Measurements from ENCODE around the gene YBEY. TPM values are rescaled to one million over a fixed set of nuclear protein-coding genes. Genes with fewer than 3 reads are reported as not detected.

YBEY gene
- total RNA-seq, 2 experiments from 2014 or later: 10.6 to 14.8 TPM

- Mint-ChIP-seq H3K27me3 (no peaks in the 10 kb centered on the region), H3K36me3 (ENCODE audit: low read depth) (peaks cover 68% of the 10 kb centered on the region), H3K4me3 (no peak overlapping the region), H3K4me1 (ENCODE audit: low read depth) (peaks cover 10% of the 10 kb centered on the region), H3K9me3 (no peaks in the 10 kb centered on the region), H3K27ac (no peak overlapping the region)
- POLR2A ChIA-PET: no interaction called here
- DNase-seq (no peak), ATAC-seq (ENCODE audit: poor library complexity) (no peak)
- no peaks in the 10 kb centered on the region for H3K4me1 ChIP-seq (ENCODE audit: insufficient read depth, low read length)
- H3K36me3 ChIP-seq (ENCODE audit: insufficient read depth, low read length): peaks cover 48% of the 10 kb centered on the region
- CTCF ChIA-PET: no interaction called here
- no peak overlapping the region for H3K27ac ChIP-seq (ENCODE audit: low read depth in 1 of 2, low read length in 2 of 2)
- no peak overlapping the region for H3K4me3 ChIP-seq (ENCODE audit: low read length)
- H3K9me3 ChIP-seq (ENCODE audit: control insufficient read depth in 1 of 2, insufficient read depth in 1 of 2, low read length in 2 of 2): no peaks in the 10 kb centered on the region
- TF ChIP-seq CTCF (IDR thresholded peaks at IDR 0.05): no peak
- no peaks in the 10 kb centered on the region for H3K27me3 ChIP-seq (ENCODE audit: control insufficient read depth in 1 of 2, insufficient read depth in 2 of 2, low read length in 2 of 2)
- intact Hi-C loops (cut with DNase I, micrococcal nuclease): no loop called here
Measured at GRCh38 chr21:46344219-46344915, 58.2 kb downstream of the YBEY start.

GRCh38 chr21:46345861-46346260, 59.7 kb downstream of the YBEY start:
- Histone ChIP-seq H3K4me1 (ENCODE audit: insufficient read depth, low read length) (no peaks in the 10 kb centered on the region), H3K9me3 (ENCODE audit: control insufficient read depth in 1 of 2, insufficient read depth in 1 of 2, low read length in 2 of 2) (no peaks in the 10 kb centered on the region), H3K27me3 (ENCODE audit: control insufficient read depth in 1 of 2, insufficient read depth in 2 of 2, low read length in 2 of 2) (no peaks in the 10 kb centered on the region), H3K36me3 (ENCODE audit: insufficient read depth, low read length) (peaks cover 56% of the 10 kb centered on the region), H3K4me3 (ENCODE audit: low read length) (no peak overlapping the region), H3K27ac (ENCODE audit: low read depth in 1 of 2, low read length in 2 of 2) (no peak overlapping the region)
- no peak for TF ChIP-seq CTCF (IDR thresholded peaks at IDR 0.05)
- H3K36me3 Mint-ChIP-seq (ENCODE audit: low read depth): peaks cover 71% of the 10 kb centered on the region
- intact Hi-C loops (cut with DNase I, micrococcal nuclease): no loop called here
- H3K9me3 Mint-ChIP-seq: no peaks in the 10 kb centered on the region
- POLR2A ChIA-PET: no interaction called here
- H3K4me1 Mint-ChIP-seq (ENCODE audit: low read depth): peaks cover 10% of the 10 kb centered on the region
- no peak overlapping the region for H3K27ac Mint-ChIP-seq
- H3K4me3 Mint-ChIP-seq: no peak overlapping the region
- ATAC-seq (ENCODE audit: poor library complexity) (no peak), DNase-seq (no peak)
- no peaks in the 10 kb centered on the region for H3K27me3 Mint-ChIP-seq
- CTCF ChIA-PET: no interaction called here

GRCh38 chr21:46346296-46347202, 60.4 kb downstream of the YBEY start:
- no peak overlapping the region for H3K27ac ChIP-seq (ENCODE audit: low read depth in 1 of 2, low read length in 2 of 2)
- CTCF ChIA-PET: no interaction called here
- POLR2A ChIA-PET: no interaction called here
- H3K36me3 Mint-ChIP-seq (ENCODE audit: low read depth): peaks cover 73% of the 10 kb centered on the region
- TF ChIP-seq CTCF (IDR thresholded peaks at IDR 0.05): no peak
- intact Hi-C loops (cut with DNase I, micrococcal nuclease): no loop called here
- ATAC-seq (ENCODE audit: poor library complexity) (no peak), DNase-seq (no peak)
- peaks cover 62% of the 10 kb centered on the region for H3K36me3 ChIP-seq (ENCODE audit: insufficient read depth, low read length)
- no peak overlapping the region for H3K27ac Mint-ChIP-seq
- no peaks in the 10 kb centered on the region for H3K27me3 Mint-ChIP-seq
- H3K4me3 ChIP-seq (ENCODE audit: low read length): no peak overlapping the region
- no peaks in the 10 kb centered on the region for H3K4me1 ChIP-seq (ENCODE audit: insufficient read depth, low read length)
- H3K27me3 ChIP-seq (ENCODE audit: control insufficient read depth in 1 of 2, insufficient read depth in 2 of 2, low read length in 2 of 2): no peaks in the 10 kb centered on the region
- peaks cover 10% of the 10 kb centered on the region for H3K4me1 Mint-ChIP-seq (ENCODE audit: low read depth)
- no peaks in the 10 kb centered on the region for H3K9me3 ChIP-seq (ENCODE audit: control insufficient read depth in 1 of 2, insufficient read depth in 1 of 2, low read length in 2 of 2)
- no peak overlapping the region for H3K4me3 Mint-ChIP-seq
- no peaks in the 10 kb centered on the region for H3K9me3 Mint-ChIP-seq
